C4-2B (cell line): ENCODE results near the gene CRAMP1.
"Not testable (repeated sequence)": the region's sequence is repeated elsewhere in the genome, so short reads cannot be mapped to it uniquely, and the experiment has no call there.

ENCODE experiments used
- H3K27ac ChIP-seq: fragments of 450-650 bp; 2 replicates; pipeline ENCODE4 v1.5.1; 2017
- CTCF ChIP-seq: fragments of 450-650 bp; conservative IDR thresholded peaks from 2 replicates; pipeline ENCODE4 v1.5.1; 2017; ENCODE audit warnings: mild to moderate bottlenecking
- ZFX ChIP-seq: fragments of 450-650 bp; IDR thresholded peaks from 2 replicates; pipeline ENCODE4 v1.6.1; 2017

CRAMP1 gene

GRCh38 chr16:1583180-1583579, 29.0 kb upstream of the CRAMP1 start:
- no peak for TF ChIP-seq ZFX
- H3K27ac ChIP-seq, result no peak overlapping the region

GRCh38 chr16:1584926-1585484, 27.2 kb upstream of the CRAMP1 start:
- TF ChIP-seq CTCF, result no peak
- no peak for TF ChIP-seq ZFX
- no peak overlapping the region for H3K27ac ChIP-seq

- TF ChIP-seq ZFX, result no peak
- no peak overlapping the region for H3K27ac ChIP-seq
Measured at GRCh38 chr16:1590366-1590765, 21.8 kb upstream of the CRAMP1 start.

GRCh38 chr16:1590930-1591705, 21.0 kb upstream of the CRAMP1 start:
- H3K27ac ChIP-seq, result no peak overlapping the region
- no peak for TF ChIP-seq ZFX
- TF ChIP-seq CTCF, result no peak

GRCh38 chr16:1592446-1592845, 19.7 kb upstream of the CRAMP1 start:
- H3K27ac ChIP-seq, result no peak overlapping the region
- TF ChIP-seq ZFX (no peak), CTCF (no peak)

GRCh38 chr16:1595511-1595910, 16.6 kb upstream of the CRAMP1 start:
- not testable (repeated sequence) for H3K27ac ChIP-seq

- no peak for TF ChIP-seq ZFX
- no peak for TF ChIP-seq CTCF
- no peak overlapping the region for H3K27ac ChIP-seq
Measured at GRCh38 chr16:1596516-1596915, 15.6 kb upstream of the CRAMP1 start.

GRCh38 chr16:1597154-1597553, 15.0 kb upstream of the CRAMP1 start:
- TF ChIP-seq CTCF, result no peak
- no peak for TF ChIP-seq ZFX
- no peak overlapping the region for H3K27ac ChIP-seq

GRCh38 chr16:1601031-1601430, 11.1 kb upstream of the CRAMP1 start:
- TF ChIP-seq CTCF, result no peak
- no peak for TF ChIP-seq ZFX
- H3K27ac ChIP-seq, result no peak overlapping the region
